CD4-positive, alpha-beta T cell treated with Interleukin-2 at 100 ng/mL for 4 hours (primary cell): ENCODE data around the gene CALD1.

Experiments
- DNase-seq: peaks from one replicate; pipeline ENCODE4 v3.0.0-alpha.2; 2020; ENCODE audit warnings: low spot score

The CALD1 gene

GRCh38 chr7:134788191-134788590 lies 8.8 kb downstream of the CALD1 start:
- no peak for DNase-seq

GRCh38 chr7:134789967-134790685 lies 10.7 kb downstream of the CALD1 start:
- no peak for DNase-seq

GRCh38 chr7:134792968-134793367 lies 13.5 kb downstream of the CALD1 start:
- DNase-seq: no peak

GRCh38 chr7:134795231-134795630 lies 15.8 kb downstream of the CALD1 start:
- DNase-seq: no peak

GRCh38 chr7:134798155-134798554 lies 18.7 kb downstream of the CALD1 start:
- no peak for DNase-seq

GRCh38 chr7:134799377-134799776 lies 19.9 kb downstream of the CALD1 start:
- no peak for DNase-seq

- DNase-seq: no peak
Measured at GRCh38 chr7:134802762-134803161, 23.3 kb downstream of the CALD1 start.

- no peak for DNase-seq
Measured at GRCh38 chr7:134804351-134804750, 24.9 kb downstream of the CALD1 start.

- no peak for DNase-seq
Measured at GRCh38 chr7:134804854-134805253, 25.4 kb downstream of the CALD1 start.

GRCh38 chr7:134806197-134806596 lies 26.8 kb downstream of the CALD1 start:
- no peak for DNase-seq

- DNase-seq: no peak
Measured at GRCh38 chr7:134809616-134810015, 30.2 kb downstream of the CALD1 start.

- DNase-seq: no peak
Measured at GRCh38 chr7:134811765-134812164, 32.3 kb downstream of the CALD1 start.

GRCh38 chr7:134813663-134814396 lies 34.4 kb downstream of the CALD1 start:
- DNase-seq: no peak

- DNase-seq: no peak
Measured at GRCh38 chr7:134814730-134815364, 35.4 kb downstream of the CALD1 start.

- DNase-seq: no peak
Measured at GRCh38 chr7:134818613-134819345, 39.3 kb downstream of the CALD1 start.

GRCh38 chr7:134819401-134819800 lies 40.0 kb downstream of the CALD1 start:
- no peak for DNase-seq

- DNase-seq: no peak
Measured at GRCh38 chr7:134820295-134820694, 40.9 kb downstream of the CALD1 start.

GRCh38 chr7:134820778-134821177 lies 41.3 kb downstream of the CALD1 start:
- DNase-seq: no peak

GRCh38 chr7:134823400-134823799 lies 44.0 kb downstream of the CALD1 start:
- DNase-seq: no peak

- DNase-seq: no peak
Measured at GRCh38 chr7:134825666-134826065, 46.2 kb downstream of the CALD1 start.

GRCh38 chr7:134826105-134826504 lies 46.7 kb downstream of the CALD1 start:
- DNase-seq: no peak

GRCh38 chr7:134827436-134827835 lies 48.0 kb downstream of the CALD1 start:
- no peak for DNase-seq
